ENCODE data around the gene PSMD14. TPM values are rescaled to one million over a fixed set of nuclear protein-coding genes. Genes with fewer than 3 reads are reported as not detected.

The PSMD14 gene
- total and polyA plus RNA-seq, 2 of the 8 experiments (the other 6 are each of a cell fraction or from before 2014, with no cell fraction given) = 53.9 to 88.7 TPM

- TF ChIP-seq, protein P1, sequence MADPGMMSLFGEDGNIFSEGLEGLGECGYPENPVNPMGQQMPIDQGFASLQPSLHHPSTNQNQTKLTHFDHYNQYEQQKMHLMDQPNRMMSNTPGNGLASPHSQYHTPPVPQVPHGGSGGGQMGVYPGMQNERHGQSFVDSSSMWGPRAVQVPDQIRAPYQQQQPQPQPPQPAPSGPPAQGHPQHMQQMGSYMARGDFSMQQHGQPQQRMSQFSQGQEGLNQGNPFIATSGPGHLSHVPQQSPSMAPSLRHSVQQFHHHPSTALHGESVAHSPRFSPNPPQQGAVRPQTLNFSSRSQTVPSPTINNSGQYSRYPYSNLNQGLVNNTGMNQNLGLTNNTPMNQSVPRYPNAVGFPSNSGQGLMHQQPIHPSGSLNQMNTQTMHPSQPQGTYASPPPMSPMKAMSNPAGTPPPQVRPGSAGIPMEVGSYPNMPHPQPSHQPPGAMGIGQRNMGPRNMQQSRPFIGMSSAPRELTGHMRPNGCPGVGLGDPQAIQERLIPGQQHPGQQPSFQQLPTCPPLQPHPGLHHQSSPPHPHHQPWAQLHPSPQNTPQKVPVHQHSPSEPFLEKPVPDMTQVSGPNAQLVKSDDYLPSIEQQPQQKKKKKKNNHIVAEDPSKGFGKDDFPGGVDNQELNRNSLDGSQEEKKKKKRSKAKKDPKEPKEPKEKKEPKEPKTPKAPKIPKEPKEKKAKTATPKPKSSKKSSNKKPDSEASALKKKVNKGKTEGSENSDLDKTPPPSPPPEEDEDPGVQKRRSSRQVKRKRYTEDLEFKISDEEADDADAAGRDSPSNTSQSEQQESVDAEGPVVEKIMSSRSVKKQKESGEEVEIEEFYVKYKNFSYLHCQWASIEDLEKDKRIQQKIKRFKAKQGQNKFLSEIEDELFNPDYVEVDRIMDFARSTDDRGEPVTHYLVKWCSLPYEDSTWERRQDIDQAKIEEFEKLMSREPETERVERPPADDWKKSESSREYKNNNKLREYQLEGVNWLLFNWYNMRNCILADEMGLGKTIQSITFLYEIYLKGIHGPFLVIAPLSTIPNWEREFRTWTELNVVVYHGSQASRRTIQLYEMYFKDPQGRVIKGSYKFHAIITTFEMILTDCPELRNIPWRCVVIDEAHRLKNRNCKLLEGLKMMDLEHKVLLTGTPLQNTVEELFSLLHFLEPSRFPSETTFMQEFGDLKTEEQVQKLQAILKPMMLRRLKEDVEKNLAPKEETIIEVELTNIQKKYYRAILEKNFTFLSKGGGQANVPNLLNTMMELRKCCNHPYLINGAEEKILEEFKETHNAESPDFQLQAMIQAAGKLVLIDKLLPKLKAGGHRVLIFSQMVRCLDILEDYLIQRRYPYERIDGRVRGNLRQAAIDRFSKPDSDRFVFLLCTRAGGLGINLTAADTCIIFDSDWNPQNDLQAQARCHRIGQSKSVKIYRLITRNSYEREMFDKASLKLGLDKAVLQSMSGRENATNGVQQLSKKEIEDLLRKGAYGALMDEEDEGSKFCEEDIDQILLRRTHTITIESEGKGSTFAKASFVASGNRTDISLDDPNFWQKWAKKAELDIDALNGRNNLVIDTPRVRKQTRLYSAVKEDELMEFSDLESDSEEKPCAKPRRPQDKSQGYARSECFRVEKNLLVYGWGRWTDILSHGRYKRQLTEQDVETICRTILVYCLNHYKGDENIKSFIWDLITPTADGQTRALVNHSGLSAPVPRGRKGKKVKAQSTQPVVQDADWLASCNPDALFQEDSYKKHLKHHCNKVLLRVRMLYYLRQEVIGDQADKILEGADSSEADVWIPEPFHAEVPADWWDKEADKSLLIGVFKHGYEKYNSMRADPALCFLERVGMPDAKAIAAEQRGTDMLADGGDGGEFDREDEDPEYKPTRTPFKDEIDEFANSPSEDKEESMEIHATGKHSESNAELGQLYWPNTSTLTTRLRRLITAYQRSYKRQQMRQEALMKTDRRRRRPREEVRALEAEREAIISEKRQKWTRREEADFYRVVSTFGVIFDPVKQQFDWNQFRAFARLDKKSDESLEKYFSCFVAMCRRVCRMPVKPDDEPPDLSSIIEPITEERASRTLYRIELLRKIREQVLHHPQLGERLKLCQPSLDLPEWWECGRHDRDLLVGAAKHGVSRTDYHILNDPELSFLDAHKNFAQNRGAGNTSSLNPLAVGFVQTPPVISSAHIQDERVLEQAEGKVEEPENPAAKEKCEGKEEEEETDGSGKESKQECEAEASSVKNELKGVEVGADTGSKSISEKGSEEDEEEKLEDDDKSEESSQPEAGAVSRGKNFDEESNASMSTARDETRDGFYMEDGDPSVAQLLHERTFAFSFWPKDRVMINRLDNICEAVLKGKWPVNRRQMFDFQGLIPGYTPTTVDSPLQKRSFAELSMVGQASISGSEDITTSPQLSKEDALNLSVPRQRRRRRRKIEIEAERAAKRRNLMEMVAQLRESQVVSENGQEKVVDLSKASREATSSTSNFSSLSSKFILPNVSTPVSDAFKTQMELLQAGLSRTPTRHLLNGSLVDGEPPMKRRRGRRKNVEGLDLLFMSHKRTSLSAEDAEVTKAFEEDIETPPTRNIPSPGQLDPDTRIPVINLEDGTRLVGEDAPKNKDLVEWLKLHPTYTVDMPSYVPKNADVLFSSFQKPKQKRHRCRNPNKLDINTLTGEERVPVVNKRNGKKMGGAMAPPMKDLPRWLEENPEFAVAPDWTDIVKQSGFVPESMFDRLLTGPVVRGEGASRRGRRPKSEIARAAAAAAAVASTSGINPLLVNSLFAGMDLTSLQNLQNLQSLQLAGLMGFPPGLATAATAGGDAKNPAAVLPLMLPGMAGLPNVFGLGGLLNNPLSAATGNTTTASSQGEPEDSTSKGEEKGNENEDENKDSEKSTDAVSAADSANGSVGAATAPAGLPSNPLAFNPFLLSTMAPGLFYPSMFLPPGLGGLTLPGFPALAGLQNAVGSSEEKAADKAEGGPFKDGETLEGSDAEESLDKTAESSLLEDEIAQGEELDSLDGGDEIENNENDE (IDR thresholded peaks at IDR 0.05; ENCODE audit: insufficient replicate concordance, low read length) = no peak
- TF ChIP-seq RAD21 (IDR thresholded peaks at IDR 0.05 in 1 of 2, conservative IDR thresholded peaks at IDR 0.05 in 1 of 2; ENCODE audit: low read depth in 2 of 2, low read length in 2 of 2) = no peak
- TF ChIP-seq NRF1 (IDR thresholded peaks at IDR 0.05; ENCODE audit: low read depth, low read length) = no peak
- TF ChIP-seq TBP (IDR thresholded peaks at IDR 0.05; ENCODE audit: low read depth, low read length) = no peak
- TF ChIP-seq EZH2 (IDR thresholded peaks at IDR 0.05; ENCODE audit: low read depth, low read length, severe bottlenecking) = no peak
- no peak for TF ChIP-seq HDAC6 (IDR thresholded peaks at IDR 0.05; ENCODE audit: low read depth, low read length)
- TF ChIP-seq JUN (IDR thresholded peaks at IDR 0.05; ENCODE audit: low read depth, low read length) = no peak
- no peak for TF ChIP-seq CBX8 (IDR thresholded peaks at IDR 0.05; ENCODE audit: borderline replicate concordance, low read depth, low read length)
- no peak for TF ChIP-seq HDAC2 (IDR thresholded peaks at IDR 0.05; ENCODE audit: borderline replicate concordance in 1 of 2, low read depth in 2 of 2, low read length in 2 of 2)
- TF ChIP-seq RXRA (IDR thresholded peaks at IDR 0.05; ENCODE audit: insufficient read depth, low read depth, low read length) = no peak
These were observed 78.1 kb downstream of the PSMD14 start (continued) for GRCh38 chr2:161386228-161386824.

Data from H1 (cell line).